OCI-LY1 (cell line): ENCODE data around the gene SLC36A4.

ENCODE experiments used
- EZH2 ChIP-seq: fragments of 200-600 bp; sonication (generic), shearing (Covaris generic); IDR thresholded peaks from 2 replicates; pipeline ENCODE4 v1.8.0; 2017; ENCODE audit warnings: borderline replicate concordance, mixed run types, mild to moderate bottlenecking, antibody characterized with exemption, low read length, moderate library complexity, mixed read lengths
- TF ChIP-seq, protein P1 (sequence below): fragments of 200-600 bp; sonication (generic), shearing (Covaris generic); IDR thresholded peaks from 2 replicates; pipeline ENCODE4 v1.5.1; 2017; ENCODE audit warnings: mild to moderate bottlenecking, antibody characterized with exemption, low read length, moderate library complexity, mixed read lengths

DNA sequence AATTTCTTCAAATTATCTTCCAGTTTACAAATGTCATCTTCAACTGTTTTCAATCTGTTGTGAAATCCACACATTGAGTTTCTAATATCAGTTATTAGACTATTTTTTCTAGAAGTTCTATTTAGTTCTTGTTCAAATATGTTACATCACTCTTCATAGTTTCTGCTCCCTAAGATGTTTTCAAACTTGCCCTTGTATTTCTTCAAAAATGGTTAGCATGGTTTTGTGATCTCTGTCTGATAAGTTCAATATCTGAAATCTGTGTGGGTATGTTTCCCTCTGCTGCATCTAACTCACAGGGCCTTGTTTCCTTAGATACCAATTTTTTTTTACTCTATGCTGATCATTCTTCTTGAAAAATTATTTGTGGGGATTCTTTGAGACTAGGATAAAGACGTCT is 46.2 kb upstream of the SLC36A4 start:
- TF ChIP-seq, protein P1, sequence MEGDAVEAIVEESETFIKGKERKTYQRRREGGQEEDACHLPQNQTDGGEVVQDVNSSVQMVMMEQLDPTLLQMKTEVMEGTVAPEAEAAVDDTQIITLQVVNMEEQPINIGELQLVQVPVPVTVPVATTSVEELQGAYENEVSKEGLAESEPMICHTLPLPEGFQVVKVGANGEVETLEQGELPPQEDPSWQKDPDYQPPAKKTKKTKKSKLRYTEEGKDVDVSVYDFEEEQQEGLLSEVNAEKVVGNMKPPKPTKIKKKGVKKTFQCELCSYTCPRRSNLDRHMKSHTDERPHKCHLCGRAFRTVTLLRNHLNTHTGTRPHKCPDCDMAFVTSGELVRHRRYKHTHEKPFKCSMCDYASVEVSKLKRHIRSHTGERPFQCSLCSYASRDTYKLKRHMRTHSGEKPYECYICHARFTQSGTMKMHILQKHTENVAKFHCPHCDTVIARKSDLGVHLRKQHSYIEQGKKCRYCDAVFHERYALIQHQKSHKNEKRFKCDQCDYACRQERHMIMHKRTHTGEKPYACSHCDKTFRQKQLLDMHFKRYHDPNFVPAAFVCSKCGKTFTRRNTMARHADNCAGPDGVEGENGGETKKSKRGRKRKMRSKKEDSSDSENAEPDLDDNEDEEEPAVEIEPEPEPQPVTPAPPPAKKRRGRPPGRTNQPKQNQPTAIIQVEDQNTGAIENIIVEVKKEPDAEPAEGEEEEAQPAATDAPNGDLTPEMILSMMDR, result no peak
- no peak for TF ChIP-seq EZH2
